Activated naive CD4-positive, alpha-beta T cell treated with Interleukin-2 at 50 U/mL for 16 hours (primary cell): ENCODE measurements around the gene MMS19.
"Not testable (repeated sequence)": the region's sequence is repeated elsewhere in the genome, so short reads cannot be mapped to it uniquely, and the experiment has no call there.

ENCODE experiments used
- DNase-seq: peaks from one replicate; pipeline ENCODE4 v3.0.0-alpha.2; 2020

The MMS19 gene

DNA sequence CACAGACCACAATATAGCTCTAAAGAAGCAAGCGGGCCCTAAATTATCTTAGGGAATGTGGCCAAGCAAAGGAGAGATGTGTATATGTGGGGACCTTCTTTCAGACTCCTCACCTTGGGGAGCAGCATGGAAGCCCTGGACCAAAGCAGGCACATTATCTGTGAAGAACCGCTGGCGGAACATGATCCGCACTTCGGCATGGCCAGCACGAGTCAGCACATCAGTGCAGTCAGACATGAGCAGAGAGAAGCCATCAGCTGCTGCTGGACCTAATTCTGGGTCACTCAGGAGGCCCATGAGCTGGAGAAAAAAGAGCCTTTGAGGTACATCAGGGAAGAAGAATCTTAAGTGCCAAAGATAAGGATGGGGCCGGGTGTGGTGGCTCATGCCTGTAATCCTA is 38.3 kb downstream of the MMS19 start:
- DNase-seq: no peak

DNA sequence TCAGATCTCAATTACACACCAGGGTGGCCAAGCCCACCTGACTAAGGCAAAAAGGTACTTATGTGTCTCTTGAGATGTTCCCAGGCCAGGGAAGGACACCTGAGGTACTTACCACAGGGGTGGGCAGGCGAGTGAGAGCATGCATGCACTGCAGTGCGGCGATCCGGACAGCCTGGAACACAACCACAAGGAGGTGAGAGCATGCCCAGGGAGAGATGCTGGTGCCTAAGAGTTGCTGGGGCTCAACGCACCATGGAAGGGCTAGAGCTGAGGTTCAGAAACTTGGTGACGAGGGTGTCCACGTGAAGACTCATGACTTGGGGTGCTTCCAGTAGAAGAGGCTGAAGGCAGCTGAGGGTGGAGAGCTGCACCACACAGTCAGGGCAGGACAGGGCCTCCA is 39.1 kb downstream of the MMS19 start:
- no peak for DNase-seq

DNA sequence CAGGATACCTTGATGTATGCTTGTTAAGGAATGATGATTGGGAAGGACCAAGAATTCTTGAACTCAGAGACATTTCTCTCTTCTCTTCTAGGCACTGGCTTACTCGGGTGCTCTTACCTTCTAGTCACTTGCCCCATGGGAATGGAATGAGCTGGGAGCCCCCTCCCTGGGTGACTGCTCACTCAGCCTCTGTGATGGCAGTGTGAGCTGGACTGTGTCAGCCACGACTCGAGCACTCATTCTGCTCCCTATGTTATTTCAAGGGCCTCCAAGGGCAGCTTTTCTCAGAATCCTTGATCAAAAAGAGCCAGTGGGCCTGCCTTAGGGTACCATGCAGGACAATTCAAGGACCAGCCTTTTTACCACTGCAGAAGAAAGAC is 41.5 kb downstream of the MMS19 start:
- DNase-seq: no peak

DNA sequence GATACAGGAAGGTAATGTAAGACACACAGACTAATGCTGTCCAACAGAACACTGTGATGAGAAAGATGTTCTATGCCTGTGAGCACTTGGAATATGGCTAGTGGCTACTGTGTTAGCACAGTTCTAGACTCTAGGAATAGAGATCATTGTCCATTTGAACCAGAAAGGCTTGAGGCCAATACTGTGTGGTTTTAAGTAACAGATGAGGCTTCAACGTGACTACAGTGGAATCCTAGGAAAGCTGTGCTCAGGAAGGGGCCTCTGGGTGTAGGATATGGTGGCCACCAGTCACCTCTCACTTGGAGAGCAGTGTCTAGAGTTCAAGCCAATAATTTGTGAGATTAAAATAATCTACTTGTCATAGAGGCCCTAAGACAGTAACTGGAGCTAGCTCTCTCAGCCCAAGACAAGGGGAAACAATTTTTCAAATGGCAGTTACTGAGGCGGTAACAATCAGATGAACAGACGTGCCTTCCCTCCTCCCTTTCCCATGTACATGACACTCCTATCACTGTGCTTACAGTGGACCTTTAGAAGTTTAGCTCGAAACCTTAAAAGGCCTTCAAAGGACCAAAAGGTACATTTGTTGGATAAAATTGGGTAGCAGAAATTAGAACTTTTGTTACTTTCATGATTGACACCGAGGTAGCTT is 42.1 kb downstream of the MMS19 start:
- no peak for DNase-seq

DNA sequence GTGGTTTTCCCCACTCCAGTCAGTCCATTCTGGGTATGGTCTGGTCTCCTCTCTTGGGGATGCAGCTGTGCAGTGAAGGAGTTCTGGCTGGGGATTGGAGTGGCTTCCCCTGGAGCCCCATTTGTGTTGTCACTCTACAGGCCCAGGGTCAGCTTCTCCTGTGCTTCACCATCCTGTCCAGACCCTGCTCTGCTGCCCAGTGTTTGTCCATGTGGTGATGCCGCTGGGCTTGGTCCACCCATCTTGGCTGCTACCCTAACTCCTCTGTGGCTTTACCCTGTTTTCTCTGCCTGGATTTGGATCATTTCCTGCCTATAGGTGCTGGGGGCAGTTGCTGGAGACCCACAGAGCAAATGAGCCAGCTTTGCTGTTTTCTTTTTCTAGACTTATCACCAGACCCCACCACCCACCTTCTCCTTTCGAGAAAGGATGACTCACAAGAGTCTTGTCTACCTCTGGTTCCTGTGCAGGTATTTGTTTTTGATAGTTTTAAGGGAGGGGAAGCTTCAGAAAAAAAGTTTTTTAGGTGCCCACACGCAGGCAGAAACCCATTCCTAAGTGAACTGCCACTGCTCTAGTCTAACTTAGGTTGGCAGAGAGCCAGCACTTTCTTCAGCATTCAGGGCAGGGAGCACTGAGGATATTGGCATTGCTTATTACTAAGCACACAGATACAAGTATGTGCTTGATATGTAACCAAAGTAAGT is 43.7 kb downstream of the MMS19 start:
- DNase-seq: peak; percentile 17

DNA sequence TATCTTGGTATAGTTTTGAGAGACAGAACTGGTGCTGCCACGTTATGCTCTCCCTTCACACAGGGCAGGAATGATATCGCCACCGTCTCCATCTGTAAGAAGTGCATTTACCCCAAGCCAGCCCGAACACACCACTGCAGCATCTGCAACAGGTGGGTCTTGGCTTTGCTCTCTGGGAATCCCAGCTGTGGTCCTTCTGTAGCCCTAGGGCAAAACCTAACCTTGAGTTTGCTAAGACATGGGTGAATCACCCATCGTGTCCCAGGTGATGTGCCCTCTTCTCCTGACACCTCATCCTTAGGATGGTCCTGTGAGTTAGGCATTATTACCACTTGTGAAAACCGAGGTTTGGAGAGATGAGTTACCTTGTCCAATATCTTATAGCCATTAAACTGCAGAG is 45.9 kb downstream of the MMS19 start:
- no peak for DNase-seq

DNA sequence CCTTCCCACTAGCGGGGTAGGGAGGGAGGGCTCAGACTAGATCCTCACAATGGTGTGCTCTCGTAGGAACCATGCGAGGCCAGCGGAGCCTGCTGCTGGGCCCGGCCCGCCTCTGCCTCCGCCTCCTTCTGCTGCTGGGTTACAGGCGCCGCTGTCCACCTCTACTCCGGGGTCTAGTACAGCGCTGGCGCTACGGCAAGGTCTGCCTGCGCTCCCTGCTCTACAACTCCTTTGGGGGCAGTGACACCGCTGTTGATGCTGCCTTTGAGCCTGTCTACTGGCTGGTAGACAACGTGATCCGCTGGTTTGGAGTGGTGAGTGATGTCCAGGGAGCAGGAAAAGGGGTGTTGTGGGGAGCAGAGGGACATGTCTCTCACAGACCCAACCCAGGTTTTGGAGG is 46.6 kb downstream of the MMS19 start:
- no peak for DNase-seq

DNA sequence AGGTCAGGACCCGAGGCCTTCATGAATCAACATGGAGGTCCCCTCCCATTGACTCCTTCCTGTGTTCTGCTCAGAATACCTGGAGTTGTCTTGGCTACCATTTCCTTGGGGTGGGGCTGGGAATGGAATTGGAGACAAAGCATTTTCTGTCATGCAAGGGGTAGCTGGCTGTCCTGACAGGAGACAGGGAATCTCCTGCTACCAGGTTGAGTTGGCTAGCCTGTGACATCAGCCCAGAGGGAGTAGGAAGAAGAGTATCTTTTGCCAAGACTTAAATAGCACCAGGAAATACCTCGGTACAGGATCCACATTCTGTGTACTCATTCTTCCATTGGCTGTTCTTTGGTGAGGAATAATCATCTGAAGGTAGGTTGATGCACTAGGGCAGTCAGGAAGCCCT is 47.4 kb downstream of the MMS19 start:
- DNase-seq: no peak

DNA sequence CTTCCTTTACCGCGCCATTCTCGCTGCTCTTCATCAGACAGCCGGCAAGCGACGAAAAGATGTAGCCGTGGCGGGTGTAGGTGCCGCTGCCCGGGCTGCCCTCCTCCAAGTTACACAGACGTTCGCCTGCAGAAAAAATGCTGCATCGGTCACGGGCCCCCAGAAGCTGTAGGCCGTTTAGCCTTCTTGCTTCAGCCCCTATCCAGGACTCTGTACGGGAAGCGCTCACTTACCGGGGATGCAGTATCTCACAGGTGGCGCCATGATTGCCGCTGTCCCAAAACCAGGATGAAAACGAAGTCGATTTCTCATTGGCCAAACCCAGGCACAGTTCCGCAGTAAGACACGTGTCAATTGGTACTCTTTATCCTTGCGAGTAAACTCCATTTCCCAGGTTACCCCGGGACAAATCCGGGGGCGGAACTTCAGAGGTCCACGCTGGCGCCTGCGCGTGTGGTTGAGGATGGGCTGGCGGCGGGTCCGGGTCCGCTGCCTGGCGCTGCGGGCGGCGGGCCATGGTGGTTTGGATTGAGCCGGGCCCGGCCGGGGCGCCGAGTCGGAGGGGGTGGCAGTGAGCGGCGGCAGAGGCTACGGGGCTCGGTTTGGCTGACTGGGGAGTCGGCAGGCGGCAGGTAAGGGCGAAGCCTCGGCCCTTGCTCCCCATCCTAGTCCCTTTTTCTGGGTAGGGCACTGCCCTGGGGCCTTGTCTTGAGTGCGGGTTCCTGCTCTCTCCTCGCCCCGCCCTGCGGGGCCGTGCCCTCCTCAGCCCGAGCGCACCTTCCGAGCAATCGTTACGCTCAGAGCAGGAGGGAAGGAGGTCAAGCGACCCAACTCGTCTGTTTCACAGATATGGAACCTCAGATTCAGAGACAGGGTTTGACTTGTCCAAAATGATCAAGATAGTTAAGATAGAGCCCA is 52.2 kb downstream of the MMS19 start, which contains the start of the genes EXOSC1 and ZDHHC16:
Gene EXOSC1 (minus strand): TSS at position 285 of the 918 bp plus-strand sequence. CDS start 21 bp downstream, at position 264.
Gene ZDHHC16 (plus strand): TSS at position 454 of the 918 bp plus-strand sequence. CDS start 5,501 bp downstream, outside the sequence.
- DNase-seq: peak; percentile 93

DNA sequence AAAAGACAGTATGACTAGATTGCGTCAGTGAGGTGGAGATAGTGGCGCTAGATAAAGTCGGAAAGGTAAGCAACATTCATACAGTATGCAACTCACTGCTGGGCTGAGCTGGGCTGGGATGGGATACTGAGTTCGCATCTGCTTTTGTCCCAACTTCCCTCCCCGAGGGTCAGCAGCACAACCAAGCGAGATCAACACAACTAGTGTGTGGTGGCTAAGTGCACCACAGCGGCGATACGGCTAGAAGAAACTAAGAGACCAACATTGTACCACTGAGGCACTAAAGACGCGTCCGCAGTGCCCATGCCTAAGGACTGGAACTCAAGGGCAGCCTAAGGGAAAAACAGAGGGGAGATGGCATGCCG is 52.9 kb downstream of the MMS19 start:
- DNase-seq: no peak

DNA sequence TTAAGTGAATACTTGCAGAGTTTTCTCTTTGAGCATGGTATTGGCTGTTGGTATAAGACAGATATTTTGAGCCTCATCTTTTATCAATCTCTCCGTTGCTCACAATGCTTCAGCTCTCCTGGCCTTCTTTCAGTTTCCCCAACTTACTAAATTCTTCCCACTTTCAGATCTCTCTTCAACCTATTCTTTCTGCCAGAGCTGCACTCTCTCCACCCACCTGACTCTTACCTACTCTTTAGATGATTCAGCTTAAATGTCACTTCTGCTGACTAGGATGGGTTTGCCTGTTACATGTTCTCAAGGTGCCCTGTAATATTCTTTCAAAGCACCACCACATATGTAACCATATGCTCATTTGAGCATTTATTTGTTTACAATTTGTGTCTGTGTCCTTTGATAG is 54.0 kb downstream of the MMS19 start:
- no peak for DNase-seq

DNA sequence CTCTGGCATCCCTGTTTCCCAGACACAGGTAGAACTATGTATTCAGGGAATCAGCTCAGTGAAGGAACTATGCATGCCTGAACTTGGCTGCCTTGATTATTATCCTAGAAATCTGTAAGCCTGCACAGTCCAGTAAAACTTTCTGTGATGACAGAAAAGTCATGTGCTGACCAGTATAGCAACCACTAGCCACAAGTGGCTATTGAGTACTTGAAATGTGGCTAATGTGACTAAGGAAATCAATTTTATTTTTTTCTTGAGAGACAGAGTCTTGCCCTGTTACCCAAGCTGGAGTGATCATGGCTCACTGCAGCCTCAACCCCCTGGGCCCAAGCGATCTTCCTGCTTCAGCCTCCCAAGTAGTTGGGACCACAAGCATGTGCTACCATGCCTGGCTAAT is 55.9 kb downstream of the MMS19 start:
- no peak for DNase-seq

DNA sequence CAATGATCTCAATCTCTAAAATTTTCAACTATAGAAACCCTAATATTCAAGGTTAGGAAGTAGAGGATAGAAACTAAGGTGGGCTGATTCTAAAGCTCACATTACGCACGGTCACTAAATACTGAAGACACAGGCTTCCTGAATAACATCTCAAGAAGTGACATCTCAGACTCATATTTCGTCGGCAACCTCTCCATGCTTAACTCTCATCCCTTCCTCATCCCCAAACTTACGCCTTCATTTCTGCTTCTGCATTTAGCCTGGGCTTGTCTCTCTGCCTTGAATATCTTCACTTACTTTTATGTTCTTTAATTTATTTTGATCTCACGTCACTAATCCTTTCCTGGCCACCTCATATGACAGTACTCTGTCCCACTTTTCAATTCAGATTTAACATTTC is 63.0 kb downstream of the MMS19 start:
- DNase-seq: no peak

DNA sequence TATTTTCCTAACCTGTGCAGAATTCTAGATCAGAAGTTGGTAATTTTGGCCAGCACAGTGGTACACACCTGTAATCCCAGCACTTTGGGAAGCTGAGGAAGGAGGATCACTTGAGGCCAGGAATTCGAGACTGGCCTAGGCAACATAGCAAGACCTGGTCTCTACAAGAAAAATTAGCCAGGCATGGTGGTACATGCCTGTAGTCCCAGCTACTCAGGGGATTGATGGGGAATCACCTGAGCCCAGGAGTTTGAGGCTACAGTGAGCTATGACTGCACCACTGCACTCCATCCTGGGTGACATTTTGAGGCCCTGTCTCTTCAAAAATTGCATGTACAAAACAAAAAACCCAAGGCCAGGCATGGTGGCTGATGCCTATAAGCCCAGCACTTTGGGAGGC is 63.7 kb downstream of the MMS19 start:
- DNase-seq: no peak

DNA sequence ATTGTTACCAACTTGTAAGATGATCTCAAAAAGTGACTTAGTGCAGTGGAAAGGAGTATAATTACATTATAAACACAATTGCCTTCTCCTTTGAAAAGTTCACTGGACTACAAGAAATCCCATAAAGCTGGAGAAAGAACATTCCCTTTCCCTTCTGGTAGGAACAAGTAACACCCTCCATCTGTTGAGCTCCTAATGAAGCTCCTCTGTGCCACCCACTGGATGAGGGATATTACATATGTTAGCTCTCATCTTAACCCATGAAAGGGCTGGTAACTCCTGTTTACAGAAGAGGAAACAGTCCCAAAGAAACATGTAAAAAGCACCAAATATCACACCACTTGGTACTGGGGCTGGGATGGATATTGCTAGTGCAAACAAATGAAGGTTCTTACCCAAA is 64.2 kb downstream of the MMS19 start:
- no peak for DNase-seq

DNA sequence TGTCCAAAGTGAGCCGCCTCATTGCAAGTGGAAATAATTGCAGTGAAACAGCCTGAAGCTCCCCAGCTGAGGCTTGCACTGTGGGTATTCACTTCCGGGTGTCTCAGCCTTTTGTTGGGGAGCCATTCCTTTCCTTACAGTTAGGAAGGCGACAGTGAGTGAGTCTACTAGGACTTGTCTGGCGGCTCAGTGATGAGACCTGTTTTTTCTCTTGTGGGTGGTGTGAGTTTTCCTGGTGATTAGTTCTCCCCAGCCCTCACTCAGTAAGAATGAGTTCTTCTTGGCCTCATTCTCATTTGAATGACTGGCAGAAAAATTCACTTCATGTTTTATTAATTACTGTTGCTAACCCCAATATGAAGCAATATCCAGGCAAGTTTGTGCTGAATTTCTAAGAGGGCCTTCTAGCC is 69.6 kb downstream of the MMS19 start:
- DNase-seq: peak; percentile 58

DNA sequence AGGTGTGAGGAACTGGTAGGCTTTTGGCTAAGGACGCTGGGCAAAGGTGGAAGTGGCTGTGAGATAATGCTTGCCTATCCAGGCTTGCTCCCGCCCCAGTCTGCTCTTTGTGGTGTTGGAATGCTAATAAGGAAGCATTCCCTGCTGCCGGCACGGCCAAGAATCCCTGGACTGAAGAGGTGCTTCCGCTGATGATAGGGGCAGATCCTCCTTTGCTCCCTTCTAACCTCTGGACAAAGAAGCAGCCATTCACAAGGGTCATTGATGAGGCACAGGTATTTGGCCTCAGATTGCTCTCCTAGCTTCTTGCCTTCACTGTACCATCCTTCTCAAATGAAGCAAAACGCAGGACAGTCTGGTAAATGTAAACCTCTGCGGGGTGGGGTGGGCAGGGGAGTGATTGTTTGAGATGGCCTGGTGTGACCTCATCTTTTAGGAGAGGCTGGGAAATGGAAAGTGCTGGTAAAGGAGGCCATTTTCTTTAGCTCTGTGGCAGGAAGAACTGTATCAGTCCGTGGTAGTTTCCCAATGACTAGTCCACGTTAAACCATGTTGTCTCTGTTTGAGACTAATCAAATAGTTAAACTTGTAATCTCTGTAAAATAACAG is 70.5 kb downstream of the MMS19 start:
- DNase-seq: peak; percentile 56

DNA sequence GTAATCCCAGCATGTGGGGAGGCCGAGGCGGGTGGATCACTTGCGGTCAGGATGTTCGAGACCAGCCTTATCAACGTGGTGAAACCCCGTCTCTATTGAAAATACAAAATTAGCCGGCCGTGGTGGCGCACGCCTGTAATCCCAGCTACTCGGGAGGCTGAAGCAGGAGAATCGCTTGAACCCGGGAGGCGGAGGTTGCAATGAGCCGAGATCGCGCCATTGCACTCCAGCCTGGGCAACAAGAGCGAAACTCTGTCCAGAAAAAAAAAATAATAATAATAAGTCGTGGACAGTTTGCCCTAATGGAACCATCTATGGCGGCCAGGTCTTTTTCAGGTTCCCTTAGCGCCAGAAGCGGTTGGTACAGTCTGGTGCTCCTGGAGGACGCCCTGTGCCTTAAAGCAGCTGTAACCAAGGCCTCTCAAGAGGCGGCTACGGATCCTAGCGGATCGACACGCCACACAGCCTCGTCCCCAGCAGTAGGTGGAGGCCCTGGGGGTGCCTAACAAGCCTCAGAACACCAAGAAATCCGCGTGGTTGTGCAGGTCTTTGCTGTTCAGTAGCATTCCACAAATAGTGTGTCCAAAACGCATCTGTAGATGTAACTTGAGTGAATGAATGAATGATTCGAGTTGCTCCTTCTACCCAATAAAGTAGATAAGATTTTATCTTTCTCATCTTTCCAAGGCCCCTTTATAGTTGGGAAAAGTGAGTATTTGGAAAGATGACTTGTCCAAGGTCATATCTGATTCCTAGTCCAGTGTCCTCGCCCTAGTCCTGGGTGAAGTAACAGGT is 71.2 kb downstream of the MMS19 start:
- DNase-seq: peak; percentile 19

DNA sequence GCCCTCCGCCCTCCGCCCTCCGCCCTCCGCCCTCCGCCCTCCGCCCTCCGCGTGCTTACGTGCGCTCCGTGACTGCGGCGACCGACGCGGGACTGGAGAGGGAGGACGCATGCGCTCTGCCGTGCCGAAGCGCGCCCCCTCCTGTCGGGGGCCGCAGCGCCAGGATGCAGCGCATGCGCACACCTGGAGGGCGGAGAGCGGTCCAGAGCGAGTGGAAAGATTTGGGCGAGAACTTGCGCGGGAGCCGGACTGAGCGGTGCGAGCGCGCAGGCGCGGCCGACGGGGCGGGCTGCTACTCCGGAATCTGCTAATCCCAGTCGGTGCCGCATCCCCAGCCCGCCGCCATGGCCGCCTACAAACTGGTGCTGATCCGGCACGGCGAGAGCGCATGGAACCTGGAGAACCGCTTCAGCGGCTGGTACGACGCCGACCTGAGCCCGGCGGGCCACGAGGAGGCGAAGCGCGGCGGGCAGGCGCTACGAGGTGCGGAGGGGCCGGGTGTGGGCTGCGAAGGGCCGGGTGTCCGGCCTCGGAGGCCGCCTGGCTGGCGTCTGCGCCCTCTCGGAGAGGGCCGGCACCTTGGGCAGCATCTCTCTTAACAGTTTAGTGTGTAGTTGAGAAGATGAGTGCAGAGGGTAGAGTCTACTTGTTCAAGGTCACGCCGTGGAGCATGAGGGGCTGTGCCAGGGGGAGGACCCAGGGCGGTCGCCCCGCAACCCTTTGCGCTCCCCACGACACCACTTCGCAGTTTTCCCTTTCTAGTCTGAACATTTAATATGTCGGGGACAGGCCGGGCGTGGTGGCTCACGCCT is 72.1 kb downstream of the MMS19 start, which contains the start of gene PGAM1:
Gene PGAM1 (plus strand): TSS at position 228 of the 812 bp plus-strand sequence. CDS start 117 bp downstream, at position 345.
- DNase-seq: peak; percentile 94

DNA sequence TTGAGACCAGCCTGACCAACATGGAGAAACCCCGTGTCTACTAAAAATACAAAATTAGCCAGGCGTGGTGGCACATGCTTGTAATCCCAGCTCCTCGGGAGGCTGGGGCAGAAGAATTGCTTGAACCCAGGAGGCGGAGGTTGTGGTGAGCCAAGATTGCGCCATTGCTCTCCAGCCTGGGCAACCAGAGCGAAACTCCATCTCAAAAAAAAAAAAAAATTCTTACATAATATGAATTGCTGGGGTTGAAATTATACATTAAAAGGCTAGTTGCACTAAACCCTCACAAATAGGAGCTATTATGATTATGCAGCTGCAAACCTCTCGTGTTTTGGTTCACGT is 74.5 kb downstream of the MMS19 start:
- not testable (repeated sequence) for DNase-seq

DNA sequence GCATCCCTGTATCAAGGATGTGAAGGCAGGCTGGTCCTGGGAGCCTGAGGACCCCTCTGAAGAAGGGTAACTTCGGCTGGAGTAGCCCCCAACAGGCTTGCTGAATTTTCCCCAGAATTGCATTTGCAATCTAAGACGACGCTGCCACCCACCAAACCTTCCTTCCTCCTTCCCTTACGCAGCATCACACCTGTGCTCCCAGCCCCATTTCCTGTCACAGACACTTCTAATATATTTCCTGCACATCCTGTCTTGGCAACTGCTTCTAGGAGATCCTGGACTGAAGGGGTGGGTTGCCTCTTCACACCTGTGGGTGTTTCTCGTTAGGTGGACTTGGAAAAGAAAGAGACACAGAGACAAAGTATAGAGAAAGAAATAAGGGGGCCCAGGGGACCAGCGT is 81.7 kb downstream of the MMS19 start:
- no peak for DNase-seq
